ENCODE measurements around the gene GRPEL2.

The GRPEL2 gene, protein sequence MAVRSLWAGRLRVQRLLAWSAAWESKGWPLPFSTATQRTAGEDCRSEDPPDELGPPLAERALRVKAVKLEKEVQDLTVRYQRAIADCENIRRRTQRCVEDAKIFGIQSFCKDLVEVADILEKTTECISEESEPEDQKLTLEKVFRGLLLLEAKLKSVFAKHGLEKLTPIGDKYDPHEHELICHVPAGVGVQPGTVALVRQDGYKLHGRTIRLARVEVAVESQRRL

GRCh38 chr5:149345147-149345891 is at the start of gene GRPEL2:
TSS of gene GRPEL2 (plus strand) at chr5:149345499. CDS start at chr5:149345540, 41 bp downstream.
- DNase-seq (ENCODE audit: low spot score) = peak; percentile 95

- DNase-seq (ENCODE audit: low spot score) = no peak
Measured at GRCh38 chr5:149297340-149298025, 47.8 kb upstream of the GRPEL2 start.

DNA sequence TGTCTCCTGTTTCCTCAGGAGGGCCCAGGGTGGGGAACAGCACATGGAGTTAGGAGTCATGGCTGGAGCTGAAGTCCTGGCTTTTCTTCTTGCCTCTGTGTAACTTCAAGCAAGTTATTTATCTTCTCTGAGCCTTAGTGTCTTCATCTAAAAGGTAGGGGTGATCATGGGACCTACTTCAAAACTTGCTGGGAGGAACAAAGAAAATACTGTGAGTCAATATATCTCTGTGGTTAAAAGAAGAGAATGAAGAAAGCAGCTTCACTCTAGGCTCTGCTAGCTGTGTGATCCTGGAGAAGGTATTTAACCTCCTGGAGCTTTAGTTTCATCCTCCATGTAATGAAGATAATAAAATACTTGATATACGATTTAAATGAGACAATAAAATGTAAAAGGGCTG is 47.1 kb upstream of the GRPEL2 start:
- no peak for DNase-seq (ENCODE audit: low spot score)

DNA sequence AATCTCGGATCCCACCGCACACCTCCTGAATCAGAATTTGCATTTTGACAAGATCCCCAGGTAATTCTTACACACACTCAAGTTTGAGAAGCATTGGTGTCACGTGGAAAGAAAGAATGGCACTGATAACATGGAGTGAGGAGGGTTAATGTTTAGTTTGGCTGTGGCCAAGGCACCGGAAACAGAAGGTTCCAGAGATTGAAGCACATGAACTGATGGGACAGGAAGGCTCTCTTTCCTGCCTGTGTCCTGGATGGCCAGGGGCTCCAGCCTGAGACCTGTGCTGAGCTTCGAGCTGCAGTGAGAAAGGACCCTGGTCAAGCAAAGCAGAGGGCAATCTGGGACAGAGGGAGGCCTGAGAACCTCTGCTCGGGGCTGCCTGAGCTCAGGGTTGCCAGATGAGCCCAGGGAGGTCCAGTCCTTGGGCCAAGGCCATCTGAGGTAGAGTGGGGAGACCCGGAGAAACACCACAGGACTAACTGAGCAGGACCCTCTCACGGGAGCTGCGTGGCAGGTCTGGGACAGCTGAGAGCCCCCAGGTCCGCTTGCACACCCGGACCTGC is 46.4 kb upstream of the GRPEL2 start:
- DNase-seq (ENCODE audit: low spot score) = no peak

DNA sequence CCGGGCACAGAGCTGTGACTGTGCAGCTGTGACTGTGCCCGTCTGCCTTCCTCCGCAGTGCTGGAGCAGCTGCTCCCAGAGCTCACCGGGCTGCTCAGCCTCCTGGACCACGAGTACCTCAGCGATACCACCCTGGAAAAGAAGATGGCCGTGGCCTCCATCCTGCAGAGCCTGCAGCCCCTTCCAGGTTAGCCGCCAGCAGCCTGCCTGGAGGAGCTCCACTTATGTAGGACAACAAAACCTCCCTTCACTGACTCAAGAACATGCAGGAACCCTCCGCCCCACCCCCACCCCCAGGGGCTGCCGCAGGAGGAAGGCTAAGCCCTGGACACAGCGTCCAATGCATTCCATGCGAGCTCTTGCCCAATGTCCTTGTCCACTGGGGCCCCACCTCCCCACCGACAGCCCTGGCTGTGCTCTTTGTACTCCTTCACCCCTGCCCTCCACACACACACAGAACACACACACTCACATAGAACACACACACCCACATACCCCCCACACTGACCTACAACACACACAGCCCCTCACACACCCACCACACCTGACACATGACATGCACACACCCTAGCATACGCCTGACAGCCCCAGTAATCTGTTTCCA is 45.7 kb upstream of the GRPEL2 start:
- DNase-seq (ENCODE audit: low spot score) = no peak

DNA sequence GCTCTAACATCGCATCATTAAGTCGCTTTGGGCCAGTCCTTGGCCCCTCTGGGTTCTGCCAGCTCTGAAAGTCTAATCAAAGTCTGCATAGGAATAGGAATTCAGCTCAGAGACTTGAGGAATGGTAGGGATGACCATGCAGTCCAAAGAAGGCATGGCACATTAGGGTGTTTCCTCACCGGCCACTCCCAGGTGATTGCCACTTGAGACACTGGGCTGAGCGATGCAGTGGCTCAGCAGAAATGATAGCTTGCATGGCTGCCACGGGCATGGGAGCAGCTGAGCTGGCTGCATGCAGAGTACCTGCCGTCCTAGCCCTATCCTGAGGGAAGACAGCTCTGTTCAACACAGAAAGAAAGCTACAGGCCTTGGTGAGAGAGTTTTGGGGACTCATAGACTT is 44.9 kb upstream of the GRPEL2 start:
- DNase-seq (ENCODE audit: low spot score) = no peak

- DNase-seq (ENCODE audit: low spot score) = no peak
Measured at GRCh38 chr5:149301049-149301743, 44.1 kb upstream of the GRPEL2 start.

- DNase-seq (ENCODE audit: low spot score) = no peak
Measured at GRCh38 chr5:149301744-149302380, 43.4 kb upstream of the GRPEL2 start.

GRCh38 chr5:149302641-149303040 is 42.7 kb upstream of the GRPEL2 start:
- DNase-seq (ENCODE audit: low spot score) = no peak

DNA sequence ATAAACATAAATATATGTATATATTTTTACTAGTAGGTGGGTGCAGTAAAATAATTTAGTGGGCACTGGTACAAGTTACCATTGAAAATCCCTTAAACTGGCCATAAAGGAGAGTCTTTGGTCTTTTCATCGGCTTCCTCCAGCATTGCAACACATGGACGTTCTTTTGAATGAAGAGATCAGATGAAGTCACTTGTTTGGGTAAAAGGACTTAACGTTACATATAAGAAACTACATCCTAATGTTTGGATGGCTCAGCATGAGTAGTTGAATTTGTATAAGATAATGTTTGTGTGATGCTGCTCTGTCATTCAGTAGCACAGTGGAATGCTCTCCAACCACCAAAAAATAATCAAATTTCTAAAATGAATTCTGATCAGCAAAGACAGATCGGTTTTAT is 42.1 kb upstream of the GRPEL2 start:
- no peak for DNase-seq (ENCODE audit: low spot score)

DNA sequence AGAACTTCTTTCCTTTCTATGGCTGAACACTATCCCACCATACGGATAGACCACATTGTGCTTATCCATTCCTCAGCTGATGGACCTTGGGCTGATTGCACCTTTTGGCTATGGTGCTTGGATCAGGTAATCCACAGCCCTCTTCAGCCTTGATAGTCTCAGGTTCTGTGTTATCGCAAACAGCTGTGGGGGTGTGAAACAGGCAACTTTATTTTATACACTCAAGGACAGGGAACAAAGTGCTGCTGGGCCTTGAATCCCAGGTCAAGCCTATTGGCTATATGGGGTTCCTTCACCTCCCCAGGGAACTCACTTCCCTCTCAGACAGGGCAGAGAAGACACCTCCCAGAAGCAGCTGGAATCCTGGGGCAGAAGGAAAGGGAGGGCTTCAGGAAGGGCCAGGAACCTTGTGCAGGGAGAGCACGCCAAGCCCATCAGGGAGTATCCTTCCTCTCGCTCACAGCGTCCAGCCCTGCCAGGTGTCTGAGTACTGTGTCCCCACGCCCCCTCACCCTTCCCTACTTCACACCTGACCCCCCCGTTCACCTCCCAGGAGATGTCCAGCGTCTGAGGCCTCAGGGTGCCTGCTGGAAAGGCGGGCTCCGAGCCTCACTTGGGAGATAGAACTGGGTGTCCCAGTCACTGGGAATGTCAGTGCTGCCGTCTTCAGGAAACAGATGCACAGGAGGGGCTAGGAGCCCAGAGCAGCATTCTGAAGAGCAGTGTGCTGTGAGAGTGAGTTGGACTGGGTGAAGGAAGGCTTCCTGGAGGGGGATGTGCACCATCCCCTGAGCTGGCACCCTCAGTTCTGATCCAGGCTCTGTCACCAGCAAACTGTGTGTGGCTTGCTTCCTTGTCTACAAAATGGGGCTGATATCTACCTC is 40.9 kb upstream of the GRPEL2 start:
- DNase-seq (ENCODE audit: low spot score) = no peak

DNA sequence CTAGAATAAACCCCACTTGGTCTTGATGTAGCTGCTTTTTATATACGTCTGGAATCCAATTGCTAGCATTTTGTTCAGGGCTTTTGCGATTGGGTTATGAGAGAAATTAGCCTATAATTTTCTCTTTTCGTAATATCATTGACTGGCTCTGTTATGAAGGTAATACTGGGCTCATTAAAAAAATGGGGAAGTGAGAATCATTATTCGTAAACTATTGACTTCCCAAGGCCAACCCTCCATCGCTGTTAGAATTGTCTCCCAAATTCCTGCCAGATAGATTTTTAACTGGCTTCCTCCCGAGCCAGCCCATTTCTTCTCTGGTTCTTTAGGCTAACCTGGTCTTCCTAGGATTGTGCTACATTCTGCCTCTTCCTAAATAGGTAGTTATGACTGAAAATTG is 35.9 kb upstream of the GRPEL2 start:
- no peak for DNase-seq (ENCODE audit: low spot score)

- DNase-seq (ENCODE audit: low spot score) = no peak
Measured at GRCh38 chr5:149310488-149310887, 34.8 kb upstream of the GRPEL2 start.

DNA sequence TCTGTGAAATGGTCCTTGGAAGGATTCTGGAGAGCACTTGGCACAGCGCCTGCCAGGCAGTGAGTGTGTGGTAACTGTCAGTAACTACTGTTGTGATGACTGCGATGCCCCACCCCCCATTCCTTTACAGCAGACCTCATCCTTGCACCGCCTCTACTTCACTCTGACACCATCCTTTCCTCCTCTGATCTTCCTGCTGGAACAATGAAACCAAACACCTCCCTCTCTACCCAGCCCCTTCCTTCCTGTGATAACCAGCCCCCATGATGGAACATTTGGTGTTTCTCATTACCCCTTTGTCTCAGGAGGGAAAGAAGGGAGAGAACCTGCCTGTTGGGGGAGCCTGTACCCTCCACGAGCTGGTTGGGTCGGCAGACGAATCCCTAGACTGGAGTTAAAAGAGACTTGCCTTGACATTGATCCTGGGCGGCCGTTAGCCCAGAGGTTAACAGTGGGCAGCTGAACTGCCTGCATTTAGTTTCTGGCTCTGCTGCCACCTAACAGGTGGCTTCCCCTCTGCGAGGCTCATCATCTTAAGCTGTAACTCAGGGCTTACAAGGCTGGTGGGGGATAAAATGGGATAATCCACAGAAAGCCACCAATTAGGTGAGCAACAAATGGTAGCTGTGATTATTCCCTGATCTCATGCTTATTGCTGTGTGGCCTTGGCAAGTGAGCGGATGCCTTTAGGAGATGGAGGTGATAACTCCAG is 34.2 kb upstream of the GRPEL2 start:
- peak; percentile 77 for DNase-seq (ENCODE audit: low spot score)

- DNase-seq (ENCODE audit: low spot score) = no peak
Measured at GRCh38 chr5:149313151-149313841, 32.0 kb upstream of the GRPEL2 start.

GRCh38 chr5:149314571-149315111 is 30.7 kb upstream of the GRPEL2 start:
- DNase-seq (ENCODE audit: low spot score) = no peak

GRCh38 chr5:149315753-149316152 is 29.5 kb upstream of the GRPEL2 start:
- no peak for DNase-seq (ENCODE audit: low spot score)

- DNase-seq (ENCODE audit: low spot score) = peak; percentile 60
Measured at GRCh38 chr5:149317281-149318048, 27.8 kb upstream of the GRPEL2 start.

Measured in D341Med (cell line).